ENCODE measurements around the gene CLCF1. TPM values are rescaled to one million over a fixed set of nuclear protein-coding genes. Genes with fewer than 3 reads are reported as not detected.

Gene CLCF1
- total and polyA plus RNA-seq, 10 of the 15 experiments (the other 5 are each of a cell fraction or from before 2014, with no cell fraction given), result 0.16 to 2.1 (median 0.63) TPM; not detected in 1

- in situ Hi-C loops (cut with MboI) (no loop called here), intact Hi-C loops (cut with micrococcal nuclease; ENCODE audit: unreplicated experiment) (no loop called here)
- FAIRE-seq (no peak), ATAC-seq (no peak), DNase-seq (ENCODE audit: low read depth, low spot score) (no peak)
- 42% methylated on average over 9 of the region's 9 CpGs for WGBS (ENCODE audit: insufficient coverage, insufficient replicate concordance, low lambda C conversion rate, missing lambda C conversion rate)
- Histone ChIP-seq H3K9ac (ENCODE audit: control insufficient read depth, insufficient read depth, low read length) (no peak overlapping the region), H3K36me3 (ENCODE audit: control insufficient read depth in 2 of 2, insufficient read depth in 2 of 2, low read length in 1 of 2) (no peaks in the 10 kb centered on the region), H4K20me1 (ENCODE audit: control insufficient read depth, insufficient read depth) (0 out of 2 replicates have a peak, but pooled peaks cover 3% of the 10 kb centered on the region), H3K9me3 (replicated peaks; ENCODE audit: control insufficient read depth, insufficient read depth, low read length) (no peaks in the 10 kb centered on the region), H3K4me1 (ENCODE audit: control insufficient read depth, insufficient read depth, low read length) (peaks cover 14% of the 10 kb centered on the region), H3K79me2 (ENCODE audit: control insufficient read depth, insufficient read depth, low read length) (no peaks in the 10 kb centered on the region), H3K4me3 (no peak overlapping the region), H3K27me3 (replicated peaks in 1 of 2; ENCODE audit: control insufficient read depth in 2 of 2, insufficient read depth in 2 of 2, low read length in 1 of 2) (peaks cover 2 to 4% of the 10 kb centered on the region in 2 experiments; a peak in 3 of 4 replicates), H3K4me2 (ENCODE audit: control insufficient read depth, insufficient read depth) (no peak overlapping the region), H3K27ac (ENCODE audit: control insufficient read depth, insufficient read depth) (no peak overlapping the region), H2AFZ (ENCODE audit: control insufficient read depth, low read depth, low read length) (no peak overlapping the region)
- CTCF ChIA-PET, result interaction anchor here (0.6 to 26.2 kb wide), 6 partner anchors 5 to 66 kb away, joined by 3 to 1301 read pairs (median 10); partner anchors contain the start of genes CLCF1, POLD4 and RAD9A
- SMC1A ChIA-PET (ENCODE audit: uncharacterized antibody, unreplicated experiment), result interaction anchor here (1.0 to 21.3 kb wide), 4 partner anchors 8 to 105 kb away, joined by 3 to 646 read pairs (median 8); partner anchors contain the start of gene POLD4
- RAD21 ChIA-PET (ENCODE audit: unreplicated experiment), result interaction anchor here (1.4 to 15.0 kb wide), 4 partner anchors 16 to 29 kb away, joined by 5 to 525 read pairs (median 74); partner anchors contain the start of genes POLD4 and RAD9A
- POLR2A ChIA-PET, result interaction anchor here (0.9 to 8.4 kb wide), 5 partner anchors 18 to 29 kb away, joined by 3 to 183 read pairs (median 6); partner anchors contain the start of gene POLD4
- no TSS peak for BruUV-seq (replicated peaks)
- no peak for TF ChIP-seq TBL1XR1 (IDR thresholded peaks at IDR 0.05; ENCODE audit: low read depth, low read length)
- TF ChIP-seq SIX5 (IDR thresholded peaks at IDR 0.05; ENCODE audit: low read depth, low read length, severe bottlenecking), result no peak
- TF ChIP-seq MEF2A (IDR thresholded peaks at IDR 0.05; ENCODE audit: insufficient read depth, low read depth, low read length), result no peak
- TF ChIP-seq FOS (IDR thresholded peaks at IDR 0.05; ENCODE audit: borderline replicate concordance, extremely low read depth, insufficient read length), result no peak
- TF ChIP-seq CEBPB (IDR thresholded peaks at IDR 0.05; ENCODE audit: borderline replicate concordance in 1 of 2, low read depth in 2 of 2, low read length in 2 of 2), result no peak
- no peak for TF ChIP-seq ZBTB4 (CRISPR knock-in tag; IDR thresholded peaks at IDR 0.05)
- no peak for TF ChIP-seq MYC (IDR thresholded peaks at IDR 0.05; ENCODE audit: insufficient read depth, insufficient read length, insufficient replicate concordance, low read length, severe bottlenecking)
- TF ChIP-seq SMARCA5 (IDR thresholded peaks at IDR 0.05), result no peak
- no peak for TF ChIP-seq NR2C1 (IDR thresholded peaks at IDR 0.05)
- no peak for TF ChIP-seq HDGF (IDR thresholded peaks at IDR 0.05)
- TF ChIP-seq STAT3 (IDR thresholded peaks at IDR 0.05; ENCODE audit: low read depth, low read length), result no peak
- no peak for TF ChIP-seq REST (IDR thresholded peaks at IDR 0.05; ENCODE audit: low read depth, low read length)
- TF ChIP-seq ATF2 (IDR thresholded peaks at IDR 0.05; ENCODE audit: low read length), result no peak
- no peak for TF ChIP-seq MTA2 (IDR thresholded peaks at IDR 0.05; ENCODE audit: low read depth)
- no peak for TF ChIP-seq RCOR1 (conservative IDR thresholded peaks at IDR 0.05; ENCODE audit: low read depth, low read length)
Measured at GRCh38 chr11:67374571-67375281, 1.3 kb upstream of the CLCF1 start.
